SW 1271 (cell line): ENCODE data around the gene GDAP2.

Source experiments
- DNase-seq, 2 experiments: peaks; one replicate each; lab custom pipeline; 2025; lab: John Stamatoyannopoulos, UW

The GDAP2 gene

DNA sequence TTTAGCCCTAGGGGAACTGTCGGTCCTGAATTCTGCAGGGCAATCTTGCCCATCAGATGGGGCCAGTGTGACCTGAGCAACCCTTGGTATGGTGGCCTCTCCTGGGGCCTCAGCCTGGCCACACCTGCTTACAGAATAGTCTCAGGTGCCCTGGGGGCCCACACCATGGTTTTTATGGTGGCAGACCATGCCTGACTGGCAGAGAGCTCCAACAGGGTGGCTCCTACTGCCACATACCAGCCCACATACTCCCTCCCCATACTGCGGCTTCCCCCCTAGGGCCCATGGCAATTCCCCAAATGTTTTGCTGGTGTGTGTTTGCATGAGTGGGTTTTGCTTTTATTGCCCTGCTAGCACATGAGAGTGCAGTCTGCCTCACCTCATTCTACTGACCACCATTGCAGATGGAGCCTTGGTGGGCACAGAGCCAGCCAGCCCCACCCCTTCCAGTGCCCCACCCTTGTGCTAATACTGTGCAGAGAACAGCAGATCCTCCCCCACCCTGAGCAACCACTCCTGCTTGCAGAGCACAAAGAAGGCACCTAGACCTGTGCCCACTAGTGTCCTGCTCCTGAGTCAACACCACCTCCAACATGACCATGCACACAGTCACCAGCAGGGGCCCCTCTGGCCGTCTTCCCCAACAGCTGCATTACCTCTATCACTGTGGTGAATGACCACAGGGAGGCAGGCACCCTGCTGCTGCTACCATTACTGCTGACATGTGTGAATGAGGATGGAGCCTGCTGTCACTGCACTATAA, 86.8 kb downstream of the GDAP2 start:
- no peak for DNase-seq

GRCh38 chr1:117841117-117841650, 88.2 kb downstream of the GDAP2 start:
- no peak for DNase-seq

- DNase-seq = peak in 1 of 2 experiments; percentile 43
Measured at GRCh38 chr1:117838911-117839310, 90.5 kb downstream of the GDAP2 start.

DNA sequence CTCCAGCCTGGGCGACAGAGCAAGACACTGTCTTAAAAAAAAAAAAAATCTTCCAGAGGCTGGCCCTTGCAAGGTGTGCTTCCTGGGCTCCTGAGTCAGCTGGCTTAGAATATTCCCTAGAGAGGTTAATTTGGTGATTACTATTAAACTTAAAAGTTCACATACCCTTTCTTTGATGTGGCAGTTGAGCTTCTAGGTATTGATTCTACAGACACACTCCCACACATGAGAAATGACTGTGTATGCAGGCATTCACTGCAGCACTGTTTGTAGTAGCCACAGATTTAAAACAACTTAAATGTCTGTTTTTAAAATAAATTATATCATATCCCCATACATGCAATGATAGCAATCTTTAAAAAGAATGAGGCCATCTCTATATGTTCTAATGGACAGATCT, 93.4 kb downstream of the GDAP2 start:
- no peak for DNase-seq

- no peak for DNase-seq
Measured at GRCh38 chr1:117834416-117834815, 95.0 kb downstream of the GDAP2 start.

- no peak for DNase-seq
Measured at GRCh38 chr1:117832453-117832852, 97.0 kb downstream of the GDAP2 start.

DNA sequence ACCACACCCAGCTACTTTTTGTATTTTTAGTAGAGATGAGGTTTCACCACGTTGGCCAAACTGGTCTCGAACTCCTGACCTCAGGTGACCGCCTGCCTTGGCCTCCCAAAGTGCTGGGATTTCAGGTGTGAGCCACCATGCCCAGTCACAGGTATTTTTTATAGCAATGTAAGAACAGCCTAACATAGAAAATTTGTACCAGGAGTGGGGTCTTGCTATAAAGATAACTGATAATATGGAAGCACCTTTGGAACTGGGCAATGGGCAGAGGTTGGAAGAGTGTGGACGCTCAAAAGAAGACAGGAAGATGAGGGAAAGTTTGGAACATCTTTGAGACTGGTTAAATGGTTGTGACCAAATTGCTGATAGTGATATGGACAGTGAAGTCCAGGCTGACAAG, 99.2 kb downstream of the GDAP2 start:
- DNase-seq = no peak

DNA sequence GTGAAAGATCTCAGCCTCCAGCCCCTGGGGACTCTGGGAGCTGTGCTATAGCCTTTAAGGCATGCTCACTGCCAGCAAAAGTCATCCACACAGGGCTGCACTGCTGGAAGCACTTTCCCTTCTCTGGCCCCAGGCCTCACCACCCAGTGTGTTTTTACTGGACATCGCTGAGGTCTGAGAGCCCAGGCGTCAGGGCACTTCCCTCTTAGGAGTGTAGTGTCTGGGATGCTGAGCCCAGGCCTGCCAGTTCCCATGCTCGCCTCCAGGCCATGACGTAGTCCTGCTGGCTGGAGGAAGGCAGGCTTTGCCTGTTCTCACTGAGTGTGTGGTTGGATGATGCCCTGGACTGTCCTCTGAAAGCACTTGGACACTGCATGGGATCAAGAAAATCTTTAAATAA, 101.2 kb downstream of the GDAP2 start:
- no peak for DNase-seq

GRCh38 chr1:117826540-117827078, 102.8 kb downstream of the GDAP2 start:
- DNase-seq = peak; percentile 20 to 68

DNA sequence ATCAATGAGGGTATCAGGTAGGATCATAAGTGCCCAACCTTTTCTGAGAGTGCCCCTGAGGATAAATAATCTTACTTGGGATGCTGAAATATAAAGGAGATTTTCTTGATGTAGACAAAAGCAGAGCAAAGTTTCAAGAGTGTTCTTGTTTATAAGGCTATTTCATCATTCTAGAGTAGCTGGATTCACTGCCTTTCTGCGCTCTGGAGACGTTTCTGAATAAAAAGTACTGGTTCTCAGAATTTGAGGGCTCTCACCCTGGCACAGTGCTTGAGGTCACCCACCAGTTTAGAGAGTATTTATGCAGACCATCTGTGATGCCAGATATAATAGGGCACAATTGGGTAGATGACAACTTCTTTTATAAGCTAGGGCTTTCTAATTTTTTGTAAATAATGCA, 103.3 kb downstream of the GDAP2 start:
- DNase-seq = no peak

DNA sequence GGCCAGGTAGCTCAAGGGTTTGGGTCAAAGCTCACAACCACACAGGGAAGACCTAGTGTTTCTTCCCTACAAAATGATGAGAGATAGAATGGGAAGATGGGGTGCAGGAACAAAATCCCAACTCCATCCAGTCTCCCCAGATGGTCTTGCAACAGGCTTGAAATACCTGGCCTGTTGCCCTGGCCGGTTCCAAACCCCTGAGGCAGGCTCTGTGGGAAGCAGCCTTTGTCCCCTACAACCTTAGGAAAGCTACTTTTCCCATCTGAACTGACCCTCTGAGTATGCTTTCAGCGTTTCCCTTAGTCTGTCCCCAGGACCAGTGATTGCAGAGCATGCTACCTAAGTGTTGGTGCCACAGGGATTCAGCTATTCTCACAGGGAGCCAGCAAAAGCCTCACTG, 104.0 kb downstream of the GDAP2 start:
- DNase-seq = no peak

GRCh38 chr1:117824616-117825015, 104.8 kb downstream of the GDAP2 start:
- DNase-seq = no peak

GRCh38 chr1:117821774-117822482, 107.5 kb downstream of the GDAP2 start:
- peak; percentile 32 to 78 for DNase-seq

DNA sequence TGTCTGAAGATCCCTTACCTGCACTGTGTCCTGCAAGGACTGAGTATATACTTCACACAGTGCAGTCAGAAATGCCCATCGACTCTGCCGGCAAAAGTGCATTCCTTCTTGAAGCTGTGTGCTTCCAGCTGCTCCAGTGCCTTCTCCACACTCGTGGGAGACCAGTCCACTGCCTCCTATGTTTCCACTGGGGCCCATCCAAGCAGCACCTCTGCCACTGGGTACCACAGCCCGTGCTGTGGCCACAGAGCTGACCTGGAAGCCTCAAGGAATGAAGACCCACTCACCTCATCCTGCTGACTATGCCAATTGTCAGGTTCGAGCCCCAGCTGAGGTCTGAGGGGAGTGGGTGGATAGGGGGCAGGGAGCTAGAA, 108.1 kb downstream of the GDAP2 start:
- no peak for DNase-seq

- DNase-seq = no peak
Measured at GRCh38 chr1:117820694-117821381, 108.6 kb downstream of the GDAP2 start.

DNA sequence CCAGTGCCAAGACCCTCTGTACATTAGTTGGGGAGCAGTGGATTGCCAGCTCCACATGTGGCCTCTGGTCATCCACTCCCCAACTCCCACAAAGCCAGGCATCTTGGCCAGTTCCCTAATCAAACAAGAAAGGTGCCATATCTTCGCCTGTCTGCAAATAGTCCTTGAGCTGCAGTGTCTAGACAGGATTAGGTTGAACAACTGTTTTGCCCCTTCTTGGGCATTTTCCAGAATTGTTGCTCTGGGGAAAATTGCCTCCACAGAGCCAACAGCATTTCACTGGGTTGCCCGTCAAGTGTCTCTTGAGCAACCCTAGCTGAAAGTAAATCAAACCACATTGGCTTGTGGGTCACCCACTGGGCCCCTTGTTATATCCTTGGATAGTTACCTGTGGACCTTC, 109.3 kb downstream of the GDAP2 start:
- no peak for DNase-seq

- DNase-seq = no peak
Measured at GRCh38 chr1:117819301-117819700, 110.1 kb downstream of the GDAP2 start.

DNA sequence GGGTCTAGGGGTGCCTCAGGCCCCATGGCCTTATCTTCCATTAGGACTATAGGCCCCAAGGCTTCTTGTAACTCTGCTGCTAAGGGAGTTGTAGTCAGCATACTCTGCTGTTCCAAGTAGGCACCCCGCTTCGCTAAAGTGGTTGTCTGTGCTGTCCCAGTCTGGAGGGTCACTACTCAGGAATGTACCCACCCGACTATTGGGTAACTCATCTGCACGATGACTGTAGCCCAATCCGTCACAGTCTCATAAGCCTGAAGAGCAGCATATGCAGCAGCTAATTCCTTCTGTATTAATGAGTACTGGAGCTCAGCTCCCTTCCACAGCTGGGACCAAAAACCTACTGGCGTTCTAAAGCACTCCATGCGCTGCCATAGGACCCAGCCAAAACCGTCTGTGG, 111.0 kb downstream of the GDAP2 start:
- DNase-seq = no peak

- DNase-seq = no peak
Measured at GRCh38 chr1:117817629-117818028, 111.8 kb downstream of the GDAP2 start.

DNA sequence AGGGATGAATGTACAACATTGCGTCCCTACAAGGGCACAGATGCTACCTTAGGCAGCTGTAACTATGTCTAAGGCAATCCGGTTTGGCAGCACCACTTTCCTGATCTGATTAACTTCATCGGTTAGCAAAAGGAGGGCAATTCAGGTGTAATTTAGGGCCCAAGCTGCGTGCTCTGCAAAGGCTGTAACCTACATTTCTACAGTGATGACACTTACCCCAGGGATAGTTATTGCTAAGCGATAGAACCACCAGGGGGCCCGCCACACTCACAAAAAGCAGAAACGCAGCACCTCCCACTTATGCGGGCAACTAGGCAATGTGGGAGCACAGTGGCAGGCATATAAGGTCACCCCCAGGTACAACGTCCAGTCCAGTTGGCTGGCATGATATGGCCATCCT, 113.5 kb downstream of the GDAP2 start:
- DNase-seq = no peak

- no peak for DNase-seq
Measured at GRCh38 chr1:117814856-117815797, 114.3 kb downstream of the GDAP2 start.
